Hematopoietic multipotent progenitor cell treated with erythropoietin and hydrocortisone succinate and interleukin-3 and kit ligand, for 17 days (in vitro differentiated cells): ENCODE data around the gene RER1.
A peak's percentile ranks its signal among the peaks of the same experiment; 100 is the strongest.

Source experiments
- DNase-seq: peaks from one replicate; pipeline ENCODE4 v3.0.0-alpha.2; 2015; ENCODE audit warnings: low spot score

The RER1 gene

DNA sequence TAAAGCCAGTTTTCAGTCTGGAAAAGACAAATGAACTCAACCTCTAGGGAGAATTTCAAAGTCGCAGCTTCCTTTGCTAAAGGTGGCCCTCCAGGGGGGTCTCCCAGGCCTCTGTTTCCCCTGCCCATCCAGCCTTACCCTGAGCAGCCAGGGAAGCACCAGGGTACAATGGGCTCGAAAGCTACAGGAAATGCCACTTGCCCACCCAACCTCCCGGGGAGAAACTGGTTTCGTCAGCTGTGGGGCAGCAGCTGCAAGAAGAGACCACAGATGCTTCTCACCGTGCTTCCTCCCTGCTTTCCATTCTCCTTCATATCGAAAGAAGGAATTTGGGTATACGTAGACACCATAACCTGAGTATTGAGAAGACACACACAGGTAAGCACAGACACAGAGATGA is 2.0 kb upstream of the RER1 start:
- no peak for DNase-seq

GRCh38 chr1:2391931-2392509 is 379 bp downstream of the RER1 start:
- DNase-seq = peak; percentile 39

- no peak for DNase-seq
These were observed 1.0 kb downstream of the RER1 start for GRCh38 chr1:2392686-2393085.

- DNase-seq = no peak
These were observed 1.8 kb downstream of the RER1 start for GRCh38 chr1:2393471-2393877.

- DNase-seq = no peak
These were observed 2.6 kb downstream of the RER1 start for GRCh38 chr1:2394220-2394619.

DNA sequence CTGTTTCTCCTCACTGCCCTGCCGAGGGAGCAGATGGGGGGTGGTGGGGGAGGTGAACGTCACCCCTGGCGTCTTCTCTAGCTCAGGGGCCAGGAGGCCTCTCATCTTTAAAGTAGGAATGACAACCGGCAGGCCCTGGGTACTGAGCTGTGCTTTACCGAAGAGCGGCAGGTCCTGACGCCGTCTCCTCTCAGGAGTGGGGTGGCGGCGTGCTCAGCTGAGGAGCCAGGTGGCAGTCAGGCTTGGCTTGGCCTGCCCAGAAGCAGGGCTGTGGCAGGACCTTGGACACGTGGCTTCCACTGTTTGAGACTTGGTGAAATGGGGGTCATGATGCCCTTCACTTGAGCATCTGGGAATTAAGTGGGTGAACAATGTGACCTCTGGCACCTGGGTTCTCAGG is 3.1 kb downstream of the RER1 start:
- no peak for DNase-seq

- DNase-seq = no peak
These were observed 3.6 kb downstream of the RER1 start for GRCh38 chr1:2395245-2395644.

- no peak for DNase-seq
These were observed 4.4 kb downstream of the RER1 start for GRCh38 chr1:2396059-2396458.

DNA sequence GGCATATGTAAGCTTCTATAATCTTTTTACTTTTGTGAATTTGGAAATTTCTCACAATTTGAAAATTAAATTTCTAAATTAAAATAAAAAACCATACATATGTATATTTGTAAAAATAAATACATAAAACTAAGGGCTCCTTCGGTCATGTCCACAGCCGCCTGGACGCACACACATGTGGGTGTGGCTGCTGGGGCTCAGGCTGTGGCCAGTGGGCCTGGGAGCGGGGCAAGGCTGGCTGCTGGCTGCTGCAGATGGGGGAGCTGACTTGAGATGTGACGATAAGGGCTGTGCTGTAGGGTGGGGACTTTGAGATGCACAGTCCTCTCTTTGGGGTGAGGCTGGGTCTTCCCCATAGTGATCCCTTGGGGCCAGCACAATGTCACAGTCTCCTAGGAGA is 4.8 kb downstream of the RER1 start:
- no peak for DNase-seq

- DNase-seq = no peak
These were observed 5.5 kb downstream of the RER1 start for GRCh38 chr1:2397007-2397679.

- no peak for DNase-seq
These were observed 7.2 kb downstream of the RER1 start for GRCh38 chr1:2398871-2399270.

- DNase-seq = no peak
These were observed 8.4 kb downstream of the RER1 start for GRCh38 chr1:2399890-2400575.

GRCh38 chr1:2400576-2400909 is 8.9 kb downstream of the RER1 start:
- DNase-seq = no peak

DNA sequence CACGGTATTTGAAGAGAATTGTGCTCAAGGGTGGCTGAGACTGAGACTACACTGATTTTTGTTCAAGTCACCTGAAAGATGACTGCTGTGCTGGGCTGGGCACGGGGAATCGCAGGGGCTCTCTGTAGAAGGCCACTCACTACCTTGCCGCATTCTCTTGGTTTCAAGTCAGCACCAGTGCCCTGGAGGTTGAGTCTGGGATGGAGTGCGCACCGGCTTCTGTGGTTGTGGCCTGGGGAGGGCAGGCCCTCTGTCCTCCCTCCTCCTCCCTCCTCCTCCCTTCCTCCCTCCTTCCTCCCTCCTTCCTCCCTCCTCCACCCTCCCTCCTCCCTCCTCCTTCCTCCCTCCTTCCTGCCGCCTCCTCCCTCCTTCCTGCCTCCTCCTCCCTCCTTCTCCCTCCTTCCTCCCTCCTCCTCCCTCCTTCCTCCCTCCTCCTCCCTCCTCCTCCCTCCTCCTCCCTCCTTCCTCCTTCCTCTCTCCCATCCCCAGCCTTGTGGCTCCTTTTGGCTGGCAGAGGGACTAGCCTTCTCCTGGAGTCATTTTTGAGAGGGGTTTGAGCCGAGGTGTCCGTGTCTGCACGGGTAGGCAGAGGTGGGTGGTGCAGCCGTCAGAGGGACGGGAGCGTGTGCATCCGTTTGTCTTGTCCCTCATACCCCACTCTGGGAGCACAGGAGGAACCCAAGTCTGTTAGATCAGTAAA is 9.5 kb downstream of the RER1 start:
- no peak for DNase-seq

DNA sequence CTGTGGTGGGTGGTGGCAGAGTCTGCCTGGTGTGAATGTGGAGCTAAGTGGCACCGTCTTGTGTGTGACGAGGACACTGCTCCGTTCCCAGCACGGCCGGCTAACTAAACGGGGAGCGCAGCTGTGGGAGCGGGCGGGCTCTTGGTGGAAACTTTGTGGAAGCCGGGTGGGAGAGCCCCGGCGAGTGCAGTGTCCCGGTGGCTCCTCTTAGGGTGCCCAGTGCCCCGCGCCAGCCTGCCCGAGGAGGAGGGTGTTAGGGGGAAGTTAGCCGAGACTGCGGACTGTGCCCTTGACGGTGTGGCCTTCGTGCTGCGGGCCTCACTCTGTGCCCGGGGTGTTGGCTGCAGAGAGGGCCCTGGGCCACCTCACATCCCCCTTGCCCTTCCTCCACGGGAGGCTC is 10.8 kb downstream of the RER1 start:
- DNase-seq = no peak

DNA sequence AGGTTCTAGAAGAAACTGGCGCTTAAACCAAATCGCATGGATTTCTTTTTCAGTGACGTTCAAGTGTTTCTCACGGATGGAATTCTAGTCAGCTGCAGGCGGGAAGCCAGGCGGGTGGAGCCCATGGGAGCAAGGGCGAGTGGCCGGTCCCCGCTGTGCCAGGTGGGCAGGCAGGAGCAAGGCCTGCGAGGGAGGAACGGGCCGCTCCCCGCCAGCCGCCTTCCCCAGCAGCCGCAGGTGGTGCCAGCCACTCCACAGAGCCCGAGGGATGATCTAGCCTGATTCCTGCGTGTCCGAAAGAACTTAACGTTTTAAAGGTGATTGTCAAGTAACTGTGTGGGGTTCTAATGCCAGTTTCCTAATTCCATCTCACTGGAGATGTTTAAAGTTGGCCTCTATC is 11.6 kb downstream of the RER1 start:
- DNase-seq = no peak

GRCh38 chr1:2404142-2404889 is 12.7 kb downstream of the RER1 start:
- no peak for DNase-seq

DNA sequence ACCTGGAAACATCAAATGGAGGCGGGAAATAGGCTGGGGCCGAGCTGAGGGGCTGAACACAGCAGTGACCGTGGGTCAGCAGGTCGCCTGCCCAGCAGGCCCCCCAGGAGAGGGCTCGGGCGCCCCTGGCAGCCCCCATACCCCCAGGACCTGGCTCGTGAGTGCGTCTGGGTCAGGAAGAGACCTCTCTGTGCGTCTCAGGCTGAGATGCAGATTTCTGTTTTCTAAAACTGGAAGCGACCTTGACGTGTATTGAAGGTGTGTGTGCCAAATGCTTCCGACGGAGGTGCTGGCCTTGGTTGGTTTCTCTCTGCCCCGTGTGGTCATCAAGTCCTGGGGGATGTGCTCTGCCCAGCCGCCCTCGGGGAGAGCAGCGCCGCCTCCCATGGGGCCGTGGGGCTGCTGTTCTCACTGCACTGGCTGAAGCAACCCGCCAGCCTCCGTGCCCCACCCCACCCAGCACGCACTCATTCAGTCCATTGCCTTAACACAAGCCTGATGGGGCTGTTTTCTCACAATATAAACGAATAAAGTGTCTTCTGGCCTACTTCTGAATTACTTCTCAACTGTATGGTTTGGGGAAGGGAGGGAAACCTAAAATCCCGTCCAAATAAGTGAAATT is 13.4 kb downstream of the RER1 start:
- no peak for DNase-seq

GRCh38 chr1:2405588-2406295 is 14.1 kb downstream of the RER1 start:
- DNase-seq = no peak

- DNase-seq = no peak
These were observed 14.9 kb downstream of the RER1 start for GRCh38 chr1:2406451-2407041.
